Neural cell (in vitro differentiated cells): Measurements from ENCODE around the gene SLC39A10. TPM values are rescaled to one million over a fixed set of nuclear protein-coding genes. Genes with fewer than 3 reads are reported as not detected.

Experiments used
- H2AFZ ChIP-seq: fragments of 200-600, 300-800 bp; sonication (generic), shearing (Covaris generic); 2 replicates; pipeline ENCODE4 v1.6.0; 2014; ENCODE audit warnings: low read depth, mild to moderate bottlenecking, antibody characterized with exemption, low read length, moderate library complexity
- H3F3A ChIP-seq: fragments of 200-600 bp; shearing (Covaris generic); 2 replicates; pipeline ENCODE4 v1.6.1; 2016; ENCODE audit warnings: mild to moderate bottlenecking, moderate library complexity, mixed read lengths, antibody characterized with exemption, low read length; ENCODE audit not compliant: insufficient read depth, poor library complexity, severe bottlenecking
- H3K27ac ChIP-seq: fragments of 200-600, 300-800 bp; sonication (generic), shearing (Covaris generic); 2 replicates; pipeline ENCODE4 v1.5.1; 2014; ENCODE audit warnings: mild to moderate bottlenecking, low read length, moderate library complexity
- H3K27me3 ChIP-seq: fragments of 300-800, 200-600 bp; sonication (generic), shearing (Covaris generic); 2 replicates; pipeline ENCODE4 v1.6.0; 2014; ENCODE audit warnings: mild to moderate bottlenecking, low read depth, low read length, moderate library complexity; ENCODE audit not compliant: insufficient read depth
- H3K36me3 ChIP-seq: fragments of 300-800, 200-600 bp; sonication (generic), shearing (Covaris generic); 2 replicates; pipeline ENCODE4 v1.5.1; 2014; ENCODE audit warnings: mild to moderate bottlenecking, antibody characterized with exemption, low read length, moderate library complexity; ENCODE audit not compliant: insufficient read depth
- H3K4me2 ChIP-seq: fragments of 300-800, 200-600 bp; sonication (generic), shearing (Covaris generic); 2 replicates; pipeline ENCODE4 v1.6.0; 2014; ENCODE audit warnings: mild to moderate bottlenecking, low read length
- H3K4me3 ChIP-seq: fragments of 300-800, 200-600 bp; sonication (generic), shearing (Covaris generic); 2 replicates; pipeline ENCODE4 v1.5.1; 2014; ENCODE audit warnings: mild to moderate bottlenecking, low read length, moderate library complexity
- H3K79me2 ChIP-seq: fragments of 200-600 bp; shearing (Covaris generic); replicated peaks from 2 replicates; pipeline ENCODE4 v1.6.0; 2014; ENCODE audit warnings: mild to moderate bottlenecking, low read length, moderate library complexity; ENCODE audit not compliant: insufficient read depth
- H3K9ac ChIP-seq: fragments of 300-800, 200-600 bp; sonication (generic), shearing (Covaris generic); 2 replicates; pipeline ENCODE4 v1.6.1; 2016; ENCODE audit warnings: mild to moderate bottlenecking, low read length, mixed read lengths
- H3K9me2 ChIP-seq: fragments of 200-600 bp; shearing (Covaris generic); 2 replicates; pipeline ENCODE4 v1.6.1; 2016; ENCODE audit warnings: mild to moderate bottlenecking, low read length, mixed read lengths; ENCODE audit not compliant: insufficient read depth
- H3K9me3 ChIP-seq: fragments of 200-600, 300-800 bp; sonication (generic), shearing (Covaris generic); 2 replicates; pipeline ENCODE4 v1.6.1; 2016; ENCODE audit warnings: mild to moderate bottlenecking, mixed run types, low read length, moderate library complexity, mixed read lengths
- H4K20me1 ChIP-seq: fragments of 200-600 bp; shearing (Covaris generic); 2 replicates; pipeline ENCODE4 v1.6.1; 2016; ENCODE audit warnings: mild to moderate bottlenecking, mixed run types; ENCODE audit not compliant: insufficient read depth
- CTCF ChIP-seq: fragments of 450-650 bp; IDR thresholded peaks from 2 replicates; pipeline ENCODE4 v1.5.1; 2014; ENCODE audit warnings: antibody characterized with exemption, mild to moderate bottlenecking, moderate library complexity; ENCODE audit not compliant: poor library complexity, severe bottlenecking
- EP300 ChIP-seq: fragments of 450-650 bp; conservative IDR thresholded peaks from 2 replicates; pipeline ENCODE4 v1.6.1; 2014; ENCODE audit warnings: antibody characterized with exemption, mild to moderate bottlenecking, moderate library complexity; ENCODE audit not compliant: poor library complexity, severe bottlenecking
- EZH2 ChIP-seq: fragments of 200-600, 300-800 bp; shearing (Covaris generic), sonication (generic); IDR thresholded peaks from 2 replicates; pipeline ENCODE4 v1.6.1; 2014; ENCODE audit warnings: antibody characterized with exemption, low read length, borderline replicate concordance, mild to moderate bottlenecking; ENCODE audit not compliant: insufficient read depth, poor library complexity, severe bottlenecking
- MXI1 ChIP-seq: fragments of 450-650 bp; conservative IDR thresholded peaks from 2 replicates; pipeline ENCODE4 v1.6.1; 2014; ENCODE audit warnings: antibody characterized with exemption, mild to moderate bottlenecking; ENCODE audit not compliant: poor library complexity, severe bottlenecking
- POLR2AphosphoS5 ChIP-seq: IDR thresholded peaks from 2 replicates; pipeline ENCODE4 v1.6.1; 2012
- RAD21 ChIP-seq: fragments of 450-650 bp; conservative IDR thresholded peaks from 2 replicates; pipeline ENCODE4 v1.6.1; 2014; ENCODE audit warnings: antibody characterized with exemption, mild to moderate bottlenecking, moderate library complexity
- REST ChIP-seq: IDR thresholded peaks from 2 replicates; pipeline ENCODE4 v1.6.1; 2012; ENCODE audit warnings: borderline replicate concordance
- SMC3 ChIP-seq: fragments of 450-650 bp; conservative IDR thresholded peaks from 2 replicates; pipeline ENCODE4 v1.6.1; 2014; ENCODE audit warnings: antibody characterized with exemption, mild to moderate bottlenecking, moderate library complexity; ENCODE audit not compliant: poor library complexity
- TAF1 ChIP-seq: IDR thresholded peaks from 2 replicates; pipeline ENCODE4 v1.6.1; 2012; ENCODE audit warnings: low read depth
- polyA plus RNA-seq: library from polyadenylated mRNA; depleted of rRNA; stranded (reverse); fragments of >200 nt; gene quantifications from 2 replicates; pipeline ENCODE4 v1.2.3, GENCODE V29; 2014

Gene SLC39A10
- polyA plus RNA-seq, 1 donor from 2014 or later = 71.7 TPM

DNA sequence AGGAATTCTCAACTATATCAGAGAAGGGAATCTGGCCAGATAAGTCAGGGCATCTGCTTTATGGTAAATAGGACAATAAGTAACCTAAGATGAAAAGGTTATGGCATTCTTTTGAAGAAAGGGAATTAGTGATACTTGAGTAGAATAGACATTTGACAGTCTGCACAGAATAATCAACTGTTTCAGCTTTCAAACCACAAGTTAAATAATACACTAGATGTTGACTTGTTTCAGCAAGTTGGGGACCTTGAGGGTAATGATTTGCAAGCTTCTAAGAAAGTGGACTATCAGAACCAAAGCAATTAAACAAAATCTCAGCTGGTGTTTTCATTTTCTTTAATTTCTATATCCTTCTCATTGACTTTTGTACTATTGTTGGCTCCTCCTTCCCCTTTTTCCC, 54.5 kb downstream of the SLC39A10 start:
- H3K36me3 ChIP-seq = peaks cover 13% of the 10 kb centered on the region
- no peak overlapping the region for H3K27ac ChIP-seq
- no peaks in the 10 kb centered on the region for H3K9me3 ChIP-seq

GRCh38 chr2:195716466-195716865, 59.4 kb downstream of the SLC39A10 start:
- Histone ChIP-seq H2AFZ (no peak overlapping the region), H3K4me3 (no peak overlapping the region), H3K27me3 (no peaks in the 10 kb centered on the region), H3K79me2 (no peaks in the 10 kb centered on the region), H3K9me2 (no peaks in the 10 kb centered on the region), H3K27ac (no peak overlapping the region), H4K20me1 (no peaks in the 10 kb centered on the region), H3K4me2 (no peak overlapping the region), H3K9ac (no peak overlapping the region), H3K9me3 (no peaks in the 10 kb centered on the region), H3K36me3 (peaks cover 10% of the 10 kb centered on the region), H3F3A (no peaks in the 10 kb centered on the region)
- TF ChIP-seq EP300 = no peak
- no peak for TF ChIP-seq REST
- TF ChIP-seq CTCF = no peak

More for the DNA sequence above, 54.5 kb downstream of the SLC39A10 start:
- no peak overlapping the region for H3K4me3 ChIP-seq
- H3K9me2 ChIP-seq = no peaks in the 10 kb centered on the region
- no peak overlapping the region for H3K4me2 ChIP-seq
- H4K20me1 ChIP-seq = no peaks in the 10 kb centered on the region
- H3K79me2 ChIP-seq = no peaks in the 10 kb centered on the region
- TF ChIP-seq RAD21 = no peak
- no peak for TF ChIP-seq POLR2AphosphoS5
- TF ChIP-seq SMC3 = no peak
- no peak for TF ChIP-seq MXI1
- TF ChIP-seq CTCF = no peak
- no peak for TF ChIP-seq EZH2
- no peak for TF ChIP-seq EP300
- TF ChIP-seq REST = no peak
- TF ChIP-seq TAF1 = no peak
- no peak overlapping the region for H2AFZ ChIP-seq
- no peak overlapping the region for H3K9ac ChIP-seq
- no peaks in the 10 kb centered on the region for H3K27me3 ChIP-seq
- no peaks in the 10 kb centered on the region for H3F3A ChIP-seq
